Activated CD4-positive, CD25-positive, alpha-beta regulatory T cell treated with anti-CD3 and anti-CD28 coated beads, Interleukin-2, amount 50 U/mL, for 16 hours (primary cell): ENCODE results near the gene ERLEC1.
"Not testable (repeated sequence)": the region's sequence is repeated elsewhere in the genome, so short reads cannot be mapped to it uniquely, and the experiment has no call there.

Experiments
- DNase-seq: peaks from one replicate; pipeline ENCODE4 v3.0.0-alpha.2; 2020; ENCODE audit warnings: low read depth, low spot score

Gene ERLEC1

DNA sequence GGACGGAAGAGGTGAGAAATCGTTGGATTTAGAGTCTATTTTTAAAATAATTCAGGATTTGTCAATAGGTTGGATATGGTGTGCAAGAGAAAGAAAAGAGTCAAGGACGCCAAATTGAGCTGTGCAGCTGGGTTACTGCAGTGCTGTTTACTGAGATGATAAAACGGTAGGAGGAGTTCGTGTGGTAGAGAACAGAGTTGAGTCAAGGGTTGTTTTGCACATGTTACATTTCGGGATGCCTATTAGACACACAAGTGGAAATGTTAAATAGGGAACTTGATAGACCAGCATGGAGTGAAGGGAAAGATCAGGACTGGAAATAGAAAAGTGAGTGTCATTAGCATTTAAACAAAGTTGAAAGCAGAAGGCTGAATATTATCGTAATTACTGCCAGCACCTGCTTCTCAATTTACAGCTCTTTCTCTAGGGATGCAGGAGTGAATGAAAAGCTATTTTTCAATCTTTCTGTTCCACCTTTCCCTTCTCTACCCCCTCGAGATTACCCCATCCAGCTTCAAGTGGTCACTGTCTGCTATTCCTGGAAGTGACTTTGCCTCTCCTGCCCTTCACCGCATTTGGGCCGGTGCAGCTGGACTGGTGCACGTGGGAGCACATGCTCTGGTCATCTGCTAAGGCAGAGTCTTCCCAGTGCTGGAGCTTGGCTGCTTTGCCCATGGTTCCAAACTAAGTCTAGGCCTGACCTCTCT lies 42.6 kb downstream of the ERLEC1 start:
- DNase-seq, result no peak

DNA sequence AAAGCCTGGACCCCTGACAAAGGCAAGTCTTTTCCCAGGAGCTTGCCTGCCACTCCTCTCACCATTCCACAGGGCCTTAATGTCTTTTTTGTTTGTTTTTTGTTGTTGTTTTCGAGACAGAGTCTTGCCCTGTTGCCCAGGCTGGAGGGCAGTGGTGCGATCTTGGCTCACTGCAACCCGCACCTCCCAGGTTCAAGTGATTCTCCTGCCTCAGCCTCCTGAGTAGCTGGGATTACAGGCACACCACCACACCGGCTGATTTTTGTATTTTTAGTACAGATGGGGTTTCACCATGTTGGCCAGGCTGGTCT lies 43.1 kb downstream of the ERLEC1 start:
- not testable (repeated sequence) for DNase-seq

DNA sequence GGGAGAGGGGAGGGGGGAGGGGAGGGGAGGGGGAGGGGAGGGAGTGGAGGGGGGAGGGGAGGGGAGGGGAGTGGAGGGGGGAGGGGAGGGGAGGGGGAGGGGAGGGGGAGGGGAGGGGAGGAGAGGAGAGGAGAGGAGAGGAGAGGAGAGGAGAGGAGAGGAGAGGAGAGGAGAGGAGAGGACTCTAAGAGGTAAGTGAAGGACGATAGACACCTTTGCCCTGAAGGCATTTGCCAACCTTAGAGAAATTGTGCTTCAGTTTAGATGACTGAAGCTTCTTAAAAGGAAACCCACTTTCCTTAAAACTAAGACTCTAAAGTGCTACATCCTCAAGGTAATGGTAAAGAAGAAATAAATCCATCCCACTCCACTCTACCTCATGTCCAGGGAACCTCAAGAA lies 53.7 kb downstream of the ERLEC1 start:
- DNase-seq, result no peak

DNA sequence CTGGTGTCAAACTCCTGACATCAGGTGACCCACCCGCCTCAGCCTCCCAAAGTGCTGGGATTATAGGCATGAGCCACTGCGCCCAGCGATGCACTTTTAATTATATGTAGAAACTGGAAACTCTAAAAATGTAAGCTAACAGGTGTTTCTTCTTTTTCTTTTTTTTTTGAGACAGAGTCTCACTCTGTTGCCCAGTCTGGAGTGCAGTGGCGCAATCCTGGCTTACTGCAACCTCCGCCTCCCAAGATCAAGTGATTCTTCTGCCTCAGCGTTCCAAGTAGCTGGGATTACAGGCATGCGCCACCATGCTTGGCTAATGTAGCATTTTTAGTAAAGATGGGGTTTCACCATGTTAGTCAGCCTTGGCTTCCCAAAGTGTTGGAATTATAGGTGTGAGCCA lies 54.8 kb downstream of the ERLEC1 start:
- not testable (repeated sequence) for DNase-seq

DNA sequence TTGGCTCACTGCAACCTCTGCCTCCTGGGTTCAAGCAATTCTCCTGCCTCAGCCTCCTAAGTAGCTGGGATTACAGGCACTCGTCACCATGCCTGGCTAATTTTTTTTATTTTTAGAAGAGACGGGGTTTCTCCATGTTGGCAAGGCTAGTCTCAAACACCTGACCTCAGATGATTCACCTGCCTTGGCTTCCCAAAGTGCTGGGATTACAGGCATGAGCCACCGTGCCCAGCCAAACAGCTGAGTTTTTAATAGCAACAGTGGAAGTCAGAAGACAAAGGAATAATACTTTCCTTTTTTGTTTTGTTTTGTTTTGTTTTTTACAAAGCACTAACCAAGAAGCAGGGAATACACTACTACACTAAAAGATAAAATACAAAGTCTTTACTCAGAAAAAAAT lies 56.0 kb downstream of the ERLEC1 start:
- DNase-seq, result no peak

DNA sequence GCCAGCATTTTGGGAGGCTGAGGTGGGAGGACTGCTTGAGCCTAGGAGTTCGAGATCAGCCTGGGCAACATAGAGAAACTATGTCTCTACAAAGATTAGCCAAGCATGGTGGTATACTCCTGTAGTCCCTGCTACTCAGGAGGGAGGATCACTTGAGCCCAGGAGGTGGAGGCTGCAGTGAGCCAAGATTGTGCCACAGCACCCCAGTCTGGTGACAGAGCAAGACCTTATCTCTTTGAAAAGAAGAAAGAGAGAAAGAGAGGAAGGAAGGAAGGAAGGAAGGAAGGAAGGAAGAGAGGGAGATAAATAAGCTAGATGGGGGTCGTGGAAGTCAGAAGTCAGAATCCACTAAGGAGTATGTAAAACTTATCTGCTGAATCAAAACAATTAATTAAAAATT lies 56.8 kb downstream of the ERLEC1 start:
- no peak for DNase-seq

DNA sequence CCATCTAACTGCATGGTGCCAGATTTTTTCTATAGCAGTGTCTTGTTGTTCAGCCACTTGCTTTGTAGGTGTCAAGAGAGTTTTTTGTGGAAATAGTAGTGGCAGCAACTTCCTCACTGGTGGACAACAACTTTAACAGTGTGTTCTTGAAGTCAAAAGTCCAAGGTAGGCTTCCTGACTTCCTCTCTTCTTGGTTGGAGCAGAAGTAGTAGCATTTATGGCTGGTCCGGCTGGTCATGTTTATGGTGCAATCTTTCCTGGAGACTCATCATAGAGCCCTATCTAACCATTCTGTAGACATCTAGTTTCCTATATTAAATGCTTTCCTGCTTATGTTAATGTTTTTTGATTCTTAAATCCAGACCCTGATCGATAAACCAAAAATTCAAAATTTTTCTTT lies 61.2 kb downstream of the ERLEC1 start:
- no peak for DNase-seq

DNA sequence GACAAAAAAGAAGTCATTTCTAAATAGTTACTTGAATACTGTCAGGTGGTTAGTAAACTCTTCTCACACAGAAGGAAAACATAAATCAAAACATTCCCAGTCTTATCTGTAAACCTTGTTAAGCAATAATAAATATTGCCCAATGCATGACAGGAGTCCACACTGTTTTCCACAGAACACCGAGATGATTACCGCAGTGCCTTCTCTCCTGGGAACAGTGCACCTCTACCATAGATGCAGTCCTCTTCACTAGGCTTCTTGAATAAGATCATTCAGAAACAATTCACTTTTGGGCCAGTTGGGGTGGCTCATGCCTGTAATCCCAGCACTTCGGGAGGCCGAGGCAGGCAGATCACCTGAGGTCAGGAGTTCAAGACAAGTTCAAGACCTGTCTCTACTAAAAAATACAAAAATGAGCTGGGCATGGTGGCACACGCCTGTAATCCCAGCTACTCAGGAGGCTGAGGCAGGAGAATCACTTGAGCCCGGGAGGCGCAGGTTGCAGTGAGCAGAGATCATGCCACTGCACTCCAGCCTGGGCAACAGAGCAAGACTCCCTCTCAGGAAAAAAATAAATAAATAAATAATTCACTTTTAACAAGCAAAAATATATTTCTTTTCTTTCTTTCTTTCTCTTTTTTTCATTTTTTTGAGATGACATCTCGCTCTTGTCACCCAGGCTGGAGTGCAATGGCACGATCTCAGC lies 64.4 kb downstream of the ERLEC1 start:
- DNase-seq, result not testable (repeated sequence)

DNA sequence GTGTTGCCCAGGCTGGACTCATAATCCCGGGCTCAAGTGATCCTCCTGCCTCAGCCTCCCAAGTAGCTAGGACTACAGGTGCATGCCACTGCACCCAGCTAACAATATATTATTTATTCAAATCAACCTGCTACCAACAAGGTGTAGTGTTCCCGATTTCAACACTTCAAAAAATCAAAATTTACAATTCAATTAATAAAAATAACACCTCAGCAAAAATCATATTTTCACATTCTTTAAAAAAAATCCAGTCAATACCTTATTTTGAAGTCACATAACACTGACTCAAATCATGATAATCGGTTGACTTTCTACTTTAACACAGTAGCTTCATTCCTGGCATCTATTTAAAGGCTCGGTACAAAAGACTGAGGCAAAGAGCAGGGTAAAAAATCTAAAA lies 65.7 kb downstream of the ERLEC1 start:
- no peak for DNase-seq

DNA sequence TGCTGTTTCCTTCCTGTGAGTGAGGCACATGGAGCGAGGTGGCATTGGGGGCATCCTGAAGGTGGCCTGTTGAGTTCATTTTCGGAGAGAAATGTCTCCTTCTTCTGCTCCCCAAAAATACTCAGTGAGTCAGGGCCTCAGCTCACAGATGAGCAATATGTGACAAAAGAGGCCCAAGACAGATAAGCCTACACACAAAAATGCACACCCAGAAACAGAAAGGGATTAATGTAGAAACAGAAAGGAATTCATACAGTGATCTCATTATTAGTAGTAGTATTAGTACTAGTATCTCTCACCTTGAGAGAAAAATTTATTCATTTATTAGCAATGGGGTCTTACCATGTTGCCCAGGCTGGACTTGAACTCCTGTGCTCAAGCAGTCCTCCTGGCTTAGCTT lies 67.8 kb downstream of the ERLEC1 start:
- DNase-seq, result no peak

DNA sequence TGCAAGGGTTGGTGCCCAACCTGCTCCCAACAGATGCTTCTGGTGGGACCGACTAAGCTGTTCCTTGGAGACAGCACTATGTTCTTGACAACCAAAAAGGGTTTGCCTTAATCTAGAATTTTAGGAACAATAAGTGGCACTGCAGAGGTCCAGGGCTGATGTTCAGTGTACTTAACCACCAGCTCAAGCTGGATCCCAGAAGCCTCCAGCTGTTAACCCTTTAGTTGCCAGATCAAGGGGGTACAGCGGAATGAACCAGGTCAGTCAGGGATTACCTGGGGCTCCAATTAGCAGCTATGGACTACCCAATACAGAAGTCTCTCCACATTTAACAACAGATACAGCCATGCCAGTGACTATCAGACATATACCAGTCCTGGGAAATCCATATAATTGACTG lies 69.4 kb downstream of the ERLEC1 start:
- DNase-seq, result no peak

DNA sequence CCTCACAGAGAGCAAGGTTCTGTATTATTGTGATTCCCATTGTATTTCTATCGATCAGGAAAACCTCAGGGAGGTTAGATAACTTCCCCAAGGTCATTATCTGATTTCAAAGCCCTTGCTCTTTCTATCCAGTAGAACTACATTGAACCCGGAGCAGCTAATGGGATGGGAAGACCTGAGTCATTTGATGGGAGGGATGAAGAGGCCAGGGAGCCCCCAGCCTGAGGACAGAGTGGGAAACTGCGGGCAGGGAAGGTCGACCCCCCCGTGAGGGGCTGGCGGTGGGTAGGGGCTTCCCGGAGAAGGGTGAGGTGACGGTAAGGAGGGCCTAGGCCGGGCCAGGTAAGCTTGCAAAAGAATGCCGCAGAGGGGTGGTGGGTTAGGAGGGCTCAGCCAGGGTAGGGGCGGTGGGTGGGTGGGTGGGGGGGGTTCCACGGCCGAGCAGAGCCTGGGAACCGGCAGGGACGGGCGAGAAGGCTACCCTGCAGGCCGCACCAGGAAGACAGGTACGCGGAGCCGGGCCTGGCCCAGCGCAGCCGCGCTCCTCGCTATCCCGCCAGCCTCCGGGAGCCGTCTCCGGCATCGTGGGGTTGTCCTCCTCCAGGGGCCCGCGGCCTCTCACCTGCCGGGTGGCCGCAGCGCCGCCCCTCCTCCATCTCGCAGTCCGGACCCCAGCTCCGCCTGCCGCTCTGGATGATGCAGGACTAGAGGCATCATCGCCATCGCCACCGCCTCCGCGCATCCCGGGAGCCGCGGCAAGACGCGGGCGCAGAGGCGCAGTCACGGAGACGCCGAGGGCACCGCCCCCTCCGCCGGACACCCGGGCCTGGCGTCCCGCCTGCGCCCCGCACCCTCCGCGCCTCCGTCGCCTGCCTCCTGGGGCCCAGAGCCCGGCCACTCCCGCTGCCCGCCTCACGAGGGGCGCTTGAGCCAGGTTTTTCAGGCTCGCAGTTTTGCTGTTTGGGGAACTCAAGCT lies 72.7 kb downstream of the ERLEC1 start, which contains the start of gene GPR75:
TSS of gene GPR75 (minus strand) at position 762 of the 976 bp plus-strand sequence. CDS start 5,211 bp downstream, outside the sequence.
- no peak for DNase-seq

DNA sequence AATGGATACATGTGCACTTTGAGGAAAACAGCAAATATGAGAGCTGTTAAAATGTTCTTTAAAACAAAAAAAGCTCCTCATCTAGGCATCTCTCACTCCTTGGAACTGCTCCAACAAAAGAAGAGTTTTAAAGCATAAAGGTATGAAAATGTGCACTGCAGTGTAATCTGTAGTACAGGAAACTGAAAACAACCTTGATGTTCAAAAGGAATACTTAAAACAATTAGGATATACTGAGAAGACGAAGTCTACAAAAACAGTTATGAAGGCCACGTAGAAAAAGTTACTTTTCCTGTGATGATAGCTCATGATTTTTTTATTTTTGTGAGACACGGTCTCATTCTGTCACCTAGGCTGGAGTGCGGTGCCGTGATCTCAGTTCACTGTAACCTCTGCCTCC lies 75.0 kb downstream of the ERLEC1 start:
- no peak for DNase-seq

DNA sequence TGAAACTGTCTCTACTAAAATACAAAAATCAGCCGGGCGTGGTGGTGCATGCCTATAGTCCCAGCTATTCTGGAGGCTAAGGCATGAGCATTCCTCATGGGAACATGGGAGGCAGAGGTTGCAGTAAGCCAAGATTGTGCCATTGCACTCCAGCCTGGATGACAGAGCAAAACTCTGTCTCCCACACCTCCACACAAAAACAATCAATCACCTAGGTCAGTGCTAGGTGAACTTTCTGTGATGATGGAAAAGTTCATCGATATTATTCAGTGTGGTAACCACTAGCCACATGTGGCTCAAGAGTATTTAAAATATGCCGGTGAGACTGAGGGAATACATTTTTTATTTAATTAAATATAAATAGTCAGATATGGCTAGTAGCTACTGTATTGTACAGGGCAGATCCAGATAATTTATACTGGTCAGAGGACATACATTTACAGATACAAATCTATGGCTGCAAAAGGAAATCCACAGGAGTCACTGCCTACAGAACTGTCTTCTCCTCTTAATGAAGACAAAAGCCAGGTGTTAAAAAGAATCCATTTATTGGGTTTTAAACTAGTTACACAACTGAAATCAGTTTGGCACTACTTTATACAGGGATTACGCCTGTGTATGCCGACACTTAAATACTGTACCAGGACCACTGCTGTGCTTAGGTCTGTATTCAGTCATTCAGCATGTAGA lies 76.8 kb downstream of the ERLEC1 start:
- no peak for DNase-seq

DNA sequence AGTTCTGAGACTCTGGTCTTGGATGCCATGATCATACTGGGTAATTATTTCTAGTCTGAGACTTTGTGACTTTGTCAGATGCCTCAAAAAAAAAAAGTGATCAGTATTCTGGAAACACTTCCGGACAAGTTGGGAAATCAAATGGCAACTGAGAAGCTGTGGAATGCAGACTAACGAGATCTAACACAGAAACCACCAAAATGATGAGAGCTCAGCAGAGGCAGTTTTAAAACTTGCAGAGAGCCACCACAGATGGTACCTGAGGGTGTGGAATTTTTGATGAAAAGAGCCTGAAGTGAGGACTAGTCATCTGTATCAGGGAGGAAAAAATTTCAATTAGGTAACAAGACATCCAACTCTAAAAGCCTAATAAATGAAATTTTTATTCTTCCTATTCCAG lies 78.4 kb downstream of the ERLEC1 start:
- no peak for DNase-seq

DNA sequence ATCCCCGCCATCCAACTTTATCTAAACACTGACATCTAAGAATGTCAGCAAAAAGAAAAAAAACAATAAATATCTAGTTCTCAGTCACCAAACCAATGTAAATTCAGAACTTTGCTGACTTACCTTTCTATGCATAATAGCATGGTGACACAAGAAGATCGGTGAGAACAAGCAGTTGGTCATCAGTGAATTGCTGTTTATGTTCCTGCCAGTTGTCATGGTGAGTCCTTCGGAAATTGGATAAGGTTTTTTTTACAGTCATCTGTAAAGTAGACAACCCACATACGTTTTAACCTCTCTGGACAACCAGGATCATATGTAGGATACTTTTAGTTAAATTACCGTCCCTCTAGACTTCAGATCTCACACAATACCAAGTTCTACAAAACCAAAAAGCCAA lies 79.1 kb downstream of the ERLEC1 start:
- no peak for DNase-seq

DNA sequence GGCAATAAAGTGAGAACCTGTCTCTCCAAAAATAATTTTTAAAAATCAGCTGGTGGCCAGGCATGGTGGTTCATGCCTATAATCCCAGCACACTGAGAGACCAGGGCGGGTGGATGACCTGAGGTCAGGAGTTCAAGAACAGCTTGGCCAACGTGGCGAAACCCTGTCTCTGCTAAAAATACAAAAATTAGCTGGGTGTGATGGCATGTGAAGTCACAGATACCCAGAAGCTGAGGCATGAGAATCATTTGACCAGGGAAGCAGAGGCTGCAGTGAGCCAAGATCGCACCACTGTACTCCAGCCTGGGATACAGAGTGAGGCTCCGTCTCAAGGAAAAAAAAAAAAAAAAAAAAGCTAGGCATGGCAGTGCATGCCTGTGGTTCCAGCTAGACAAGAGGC lies 80.3 kb downstream of the ERLEC1 start:
- no peak for DNase-seq

DNA sequence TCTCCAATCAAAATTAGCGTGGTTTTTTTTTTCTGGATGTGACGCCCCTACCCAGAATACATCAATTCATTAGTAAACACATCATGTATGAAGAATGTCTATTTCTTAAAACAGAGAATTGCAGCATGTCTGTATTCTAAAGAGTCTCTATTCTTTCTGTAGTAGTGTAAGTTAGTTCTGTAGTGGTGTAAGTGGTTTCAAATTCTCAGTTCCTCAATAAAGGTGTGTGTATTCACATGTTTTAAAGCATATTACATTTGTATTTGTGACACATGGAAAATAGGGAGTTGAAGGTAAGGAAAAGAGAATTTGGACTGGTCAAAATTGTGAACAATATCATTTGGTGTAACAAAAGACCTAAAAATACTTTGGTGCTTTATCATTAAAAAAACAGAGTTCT lies 80.9 kb downstream of the ERLEC1 start:
- DNase-seq, result no peak
